Neural progenitor cell (in vitro differentiated cells): ENCODE data around the gene SHLD3.

Experiments used
- CTCF ChIP-seq: fragments of 200-600 bp; sonication (generic); IDR thresholded peaks from 2 replicates; pipeline ENCODE4 v1.5.1; 2017; ENCODE audit warnings: antibody characterized with exemption, mild to moderate bottlenecking
- EZH2 ChIP-seq: fragments of 200-600 bp; sonication (generic); IDR thresholded peaks from 2 replicates; pipeline ENCODE4 v1.6.1; 2017; ENCODE audit warnings: antibody characterized with exemption, mild to moderate bottlenecking, moderate library complexity
- EZH2phosphoT487 ChIP-seq: fragments of 200-600 bp; sonication (generic); IDR thresholded peaks from 2 replicates; pipeline ENCODE4 v1.6.1; 2017; ENCODE audit warnings: antibody characterized with exemption

GRCh38 chr5:65668696-65669095 is 43.9 kb downstream of the SHLD3 start:
- TF ChIP-seq EZH2, result no peak
- TF ChIP-seq CTCF, result no peak
- no peak for TF ChIP-seq EZH2phosphoT487
